Stimulated activated CD8-positive, alpha-beta memory T cell treated with anti-CD3 and anti-CD28 coated beads, Interleukin-15, amount 100 ng/mL, for 4 hours (primary cell): Measurements from ENCODE around the gene VWC2L.

ENCODE experiments used
- DNase-seq, 2 donors: peaks; one replicate each; pipeline ENCODE4 v3.0.0-alpha.2; 2020; ENCODE audit warnings: low read depth in 2 of 2

VWC2L gene

GRCh38 chr2:214465363-214466146, 54.7 kb downstream of the VWC2L start:
- no peak for DNase-seq

GRCh38 chr2:214469728-214470127, 58.9 kb downstream of the VWC2L start:
- no peak for DNase-seq

GRCh38 chr2:214471382-214471781, 60.5 kb downstream of the VWC2L start:
- no peak for DNase-seq

GRCh38 chr2:214471990-214472389, 61.1 kb downstream of the VWC2L start:
- DNase-seq, result no peak

GRCh38 chr2:214477305-214477704, 66.5 kb downstream of the VWC2L start:
- no peak for DNase-seq

GRCh38 chr2:214481204-214481603, 70.3 kb downstream of the VWC2L start:
- no peak for DNase-seq

- DNase-seq, result no peak
These were observed 71.9 kb downstream of the VWC2L start for GRCh38 chr2:214482728-214483127.

GRCh38 chr2:214484239-214484638, 73.4 kb downstream of the VWC2L start:
- DNase-seq, result no peak

GRCh38 chr2:214484701-214485100, 73.8 kb downstream of the VWC2L start:
- no peak for DNase-seq

GRCh38 chr2:214489181-214489580, 78.3 kb downstream of the VWC2L start:
- DNase-seq, result no peak

- DNase-seq, result no peak
These were observed 78.8 kb downstream of the VWC2L start for GRCh38 chr2:214489702-214490101.

GRCh38 chr2:214492152-214492551, 81.3 kb downstream of the VWC2L start:
- DNase-seq, result no peak

GRCh38 chr2:214492608-214493007, 81.8 kb downstream of the VWC2L start:
- no peak for DNase-seq

GRCh38 chr2:214497489-214497888, 86.6 kb downstream of the VWC2L start:
- no peak for DNase-seq

GRCh38 chr2:214503568-214503967, 92.7 kb downstream of the VWC2L start:
- no peak for DNase-seq

- DNase-seq, result no peak
These were observed 93.9 kb downstream of the VWC2L start for GRCh38 chr2:214504599-214505376.

GRCh38 chr2:214507032-214507431, 96.2 kb downstream of the VWC2L start:
- DNase-seq, result no peak

- no peak for DNase-seq
These were observed 103.8 kb downstream of the VWC2L start for GRCh38 chr2:214514704-214515103.

GRCh38 chr2:214515111-214515510, 104.3 kb downstream of the VWC2L start:
- no peak for DNase-seq

GRCh38 chr2:214519258-214519818, 108.5 kb downstream of the VWC2L start:
- DNase-seq, result no peak

GRCh38 chr2:214529021-214529420, 118.2 kb downstream of the VWC2L start:
- DNase-seq, result no peak

GRCh38 chr2:214529514-214529913, 118.7 kb downstream of the VWC2L start:
- no peak for DNase-seq

- no peak for DNase-seq
These were observed 122.7 kb downstream of the VWC2L start for GRCh38 chr2:214533541-214533940.
